ENCODE measurements around the gene COL5A1. TPM values are rescaled to one million over a fixed set of nuclear protein-coding genes. Genes with fewer than 3 reads are reported as not detected.

COL5A1 gene
- total RNA-seq, 6 donors from 2014 or later: 7.5 to 75.4 (median 27.4) TPM

DNA sequence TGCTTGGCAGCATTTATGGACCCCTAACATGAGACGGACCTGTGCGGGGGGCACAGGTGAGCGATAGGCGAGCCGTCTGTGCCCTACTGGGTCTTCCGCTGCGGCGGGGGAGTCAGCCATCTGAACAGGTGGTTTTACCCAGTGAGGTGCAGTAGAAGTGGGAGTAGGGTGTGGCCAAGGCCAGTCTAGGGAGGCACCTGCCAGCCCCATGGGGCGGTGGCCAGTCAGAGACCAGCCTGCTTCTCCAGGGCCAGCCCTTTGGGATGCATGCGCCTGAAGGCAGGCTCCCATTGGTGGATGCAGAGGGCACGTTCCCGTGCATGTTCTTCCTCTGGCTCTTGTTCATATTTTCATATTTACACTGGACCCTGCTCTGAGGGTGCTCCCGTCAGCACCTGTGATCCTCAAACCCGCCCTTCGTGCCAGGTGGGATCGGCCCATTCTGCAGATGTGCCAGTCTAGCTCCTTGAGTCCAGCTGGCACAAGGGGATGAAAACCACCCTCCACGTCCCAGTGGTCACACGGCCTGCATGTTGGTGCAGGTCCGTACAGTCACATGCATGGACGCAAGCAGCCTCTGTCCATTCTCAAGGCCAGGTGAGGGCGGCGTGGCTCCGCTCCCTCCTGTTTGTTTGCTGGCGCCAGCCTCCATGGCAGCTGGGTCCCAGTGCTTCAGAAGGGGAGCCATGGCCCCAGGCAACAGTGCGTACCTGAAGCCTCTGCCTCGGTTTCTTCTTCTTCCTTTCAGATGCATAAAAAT is 9.0 kb downstream of the COL5A1 start:
- Histone ChIP-seq H3K27ac (no peak overlapping the region), H3K9me3 (no peaks in the 10 kb centered on the region), H3K4me1 (peaks cover 0 to 12% (median 7%) of the 10 kb centered on the region in 4 donors), H3K4me3 (no peak overlapping the region), H3K36me3 (no peaks in the 10 kb centered on the region), H3K27me3 (no peaks in the 10 kb centered on the region)
- DNase-seq (no peak), ATAC-seq (ENCODE audit: low FRiP score in 2 of 2) (no peak)
- TF ChIP-seq, protein P1, sequence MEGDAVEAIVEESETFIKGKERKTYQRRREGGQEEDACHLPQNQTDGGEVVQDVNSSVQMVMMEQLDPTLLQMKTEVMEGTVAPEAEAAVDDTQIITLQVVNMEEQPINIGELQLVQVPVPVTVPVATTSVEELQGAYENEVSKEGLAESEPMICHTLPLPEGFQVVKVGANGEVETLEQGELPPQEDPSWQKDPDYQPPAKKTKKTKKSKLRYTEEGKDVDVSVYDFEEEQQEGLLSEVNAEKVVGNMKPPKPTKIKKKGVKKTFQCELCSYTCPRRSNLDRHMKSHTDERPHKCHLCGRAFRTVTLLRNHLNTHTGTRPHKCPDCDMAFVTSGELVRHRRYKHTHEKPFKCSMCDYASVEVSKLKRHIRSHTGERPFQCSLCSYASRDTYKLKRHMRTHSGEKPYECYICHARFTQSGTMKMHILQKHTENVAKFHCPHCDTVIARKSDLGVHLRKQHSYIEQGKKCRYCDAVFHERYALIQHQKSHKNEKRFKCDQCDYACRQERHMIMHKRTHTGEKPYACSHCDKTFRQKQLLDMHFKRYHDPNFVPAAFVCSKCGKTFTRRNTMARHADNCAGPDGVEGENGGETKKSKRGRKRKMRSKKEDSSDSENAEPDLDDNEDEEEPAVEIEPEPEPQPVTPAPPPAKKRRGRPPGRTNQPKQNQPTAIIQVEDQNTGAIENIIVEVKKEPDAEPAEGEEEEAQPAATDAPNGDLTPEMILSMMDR (IDR thresholded peaks at IDR 0.05): no peak
- TF ChIP-seq EP300 (IDR thresholded peaks at IDR 0.05) (no peak), POLR2A (IDR thresholded peaks at IDR 0.05) (no peak)
- WGBS, 2 donors: 93 to 94% methylated on average over 23 to 26 of the region's 26 CpGs

DNA sequence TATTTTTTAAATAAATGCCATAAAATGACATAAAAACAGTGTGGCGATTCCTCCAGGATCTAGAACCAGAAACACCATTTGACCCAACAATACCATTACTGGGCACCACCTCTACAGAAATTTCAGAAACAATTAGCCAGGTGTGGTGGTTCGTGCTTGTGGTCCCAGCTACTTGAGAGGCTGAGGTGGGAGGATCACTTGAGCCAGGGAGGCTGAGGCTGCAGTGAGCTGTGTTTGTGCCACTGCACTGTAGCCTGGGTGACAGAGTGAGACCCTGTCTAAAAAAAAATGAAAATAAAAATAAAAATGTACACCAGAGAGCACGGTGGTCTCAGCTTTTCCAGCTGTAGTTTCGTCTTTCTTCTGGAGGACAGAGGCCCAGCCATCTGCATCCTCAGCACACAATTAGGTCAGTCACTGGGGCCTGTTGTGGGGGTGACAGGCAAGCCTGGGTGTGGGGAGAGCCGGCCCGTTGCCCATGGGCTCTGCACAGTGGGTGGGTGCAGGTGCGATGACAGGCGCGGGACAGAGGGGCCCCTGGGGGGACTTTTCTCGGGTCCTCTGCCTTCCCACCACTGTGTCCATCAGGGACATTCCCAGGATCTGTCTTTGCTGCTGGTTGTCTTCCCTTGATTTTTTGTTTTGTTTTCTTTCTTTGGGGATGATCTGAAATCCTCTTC is 9.8 kb downstream of the COL5A1 start:
- DNase-seq: no peak
- no peak for TF ChIP-seq EP300 (IDR thresholded peaks at IDR 0.05)
- TF ChIP-seq POLR2A (IDR thresholded peaks at IDR 0.05): no peak
- ATAC-seq (ENCODE audit: low FRiP score in 2 of 2): no peak
- H3K4me3 ChIP-seq: no peak overlapping the region
- H3K4me1 ChIP-seq: peaks cover 0 to 6% (median 2%) of the 10 kb centered on the region in 4 donors
- no peaks in the 10 kb centered on the region for H3K36me3 ChIP-seq
- 83 to 90% methylated on average over 8 to 10 of the region's 10 CpGs for WGBS, 2 donors
- H3K27me3 ChIP-seq: no peaks in the 10 kb centered on the region
- no peak overlapping the region for H3K27ac ChIP-seq
- no peaks in the 10 kb centered on the region for H3K9me3 ChIP-seq

DNA sequence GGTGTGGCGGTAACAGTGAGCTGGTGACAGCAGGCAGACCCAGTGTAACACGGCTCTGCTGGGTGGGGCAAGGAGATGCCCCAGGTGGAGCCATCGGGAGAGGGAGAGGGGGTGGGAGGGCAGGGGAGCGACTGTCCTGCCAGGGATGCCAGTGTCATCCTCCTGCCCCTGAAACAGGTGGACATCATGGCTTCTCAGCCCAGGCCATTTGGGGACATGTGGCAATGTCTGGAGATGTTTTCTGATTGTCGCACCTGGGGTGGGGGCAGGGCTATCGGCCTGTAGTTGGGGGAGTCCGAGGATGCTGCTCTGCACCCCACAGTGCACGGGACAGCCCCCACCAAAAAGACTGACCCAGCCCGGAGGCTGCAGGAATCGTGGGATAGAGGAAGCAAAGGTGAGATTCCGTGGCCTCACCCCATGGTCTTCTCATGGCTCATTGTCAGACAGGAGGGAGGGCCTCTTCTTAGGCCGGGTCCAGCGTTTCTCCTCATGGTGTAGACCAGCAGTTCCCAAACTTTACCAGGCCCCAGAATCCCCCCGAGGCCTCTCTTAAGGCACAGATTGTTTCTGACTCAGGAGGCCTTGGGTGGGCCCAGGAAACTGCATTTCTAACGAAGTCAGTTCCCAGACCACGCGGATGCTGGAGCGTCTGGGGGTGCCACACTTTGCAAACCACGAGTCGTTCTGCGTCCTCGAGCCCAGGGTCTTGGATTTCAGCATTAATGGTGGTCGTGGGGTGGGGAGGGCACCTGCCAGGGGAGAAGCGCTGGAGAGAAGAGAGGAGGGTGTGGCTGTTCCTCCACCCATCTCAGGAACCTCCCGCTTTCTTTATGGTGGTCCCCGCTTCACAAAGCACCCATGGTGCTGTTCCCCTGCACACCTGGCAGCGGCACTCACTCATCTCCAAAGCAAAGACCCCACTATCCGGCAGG is 11.0 kb downstream of the COL5A1 start:
- DNase-seq (no peak), ATAC-seq (ENCODE audit: low FRiP score in 2 of 2) (no peak)
- no peak overlapping the region for H3K4me3 ChIP-seq
- H3K36me3 ChIP-seq: no peaks in the 10 kb centered on the region
- TF ChIP-seq, protein P1 (IDR thresholded peaks at IDR 0.05): no peak
- TF ChIP-seq POLR2AphosphoS5 (IDR thresholded peaks at IDR 0.05): no peak
- no peak for TF ChIP-seq EP300 (IDR thresholded peaks at IDR 0.05)
- no peak overlapping the region for H3K27ac ChIP-seq
- no peaks in the 10 kb centered on the region for H3K27me3 ChIP-seq
- 83 to 92% methylated on average over 17 to 28 of the region's 28 CpGs for WGBS, 2 donors
- H3K4me1 ChIP-seq: peaks cover 0 to 4% (median 0%) of the 10 kb centered on the region in 4 donors
- H3K9me3 ChIP-seq: no peaks in the 10 kb centered on the region

DNA sequence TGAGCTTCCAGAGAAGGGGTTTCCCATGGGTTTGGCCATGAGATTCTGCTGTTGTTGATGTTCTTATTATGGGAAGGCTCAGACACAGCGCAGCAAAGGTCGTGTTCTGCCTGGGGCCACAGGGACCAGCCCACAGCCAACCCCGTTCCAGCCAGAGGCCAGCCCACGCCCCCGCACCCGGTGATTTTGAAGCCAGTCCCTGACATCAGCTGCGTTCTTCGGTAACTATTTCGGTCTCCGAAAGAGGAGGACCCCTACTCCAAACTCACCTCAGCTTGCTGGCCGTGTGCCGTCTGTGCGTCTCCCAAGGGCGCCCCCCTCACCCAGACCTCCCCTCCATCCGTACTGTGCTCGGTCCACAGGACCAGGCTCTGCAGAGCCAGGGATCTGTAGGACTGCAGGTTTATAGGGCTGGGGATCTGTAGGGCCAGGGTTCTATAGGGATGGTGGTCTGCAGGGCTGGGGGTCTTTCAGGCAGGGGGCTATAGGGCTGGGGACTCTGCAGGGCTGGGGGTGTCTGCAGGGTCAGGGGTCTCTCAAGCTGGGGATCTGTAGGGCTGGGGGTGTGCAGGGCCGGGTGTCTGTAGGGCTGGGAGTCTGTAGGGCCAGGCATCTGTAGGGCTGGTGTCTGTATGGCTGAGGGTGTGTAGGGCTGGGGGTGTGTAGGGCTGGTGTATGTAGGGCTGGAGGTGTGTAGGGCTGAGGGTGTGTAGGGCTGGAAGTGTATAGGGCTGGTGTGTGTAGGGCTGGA is 11.8 kb downstream of the COL5A1 start:
- H3K4me3 ChIP-seq: no peak overlapping the region
- H3K4me1 ChIP-seq: peaks cover 0 to 4% (median 0%) of the 10 kb centered on the region in 4 donors
- 90% methylated on average over 13 to 17 of the region's 17 CpGs for WGBS, 2 donors
- H3K36me3 ChIP-seq: no peaks in the 10 kb centered on the region
- no peak overlapping the region for H3K27ac ChIP-seq
- no peaks in the 10 kb centered on the region for H3K27me3 ChIP-seq
- no peaks in the 10 kb centered on the region for H3K9me3 ChIP-seq
- peak in 1 of 2 donors; percentile 5 for ATAC-seq (ENCODE audit: low FRiP score in 2 of 2)
- no peak for DNase-seq
- no peak for TF ChIP-seq EP300 (IDR thresholded peaks at IDR 0.05)
- TF ChIP-seq, protein P1 (IDR thresholded peaks at IDR 0.05): no peak
- no peak for TF ChIP-seq POLR2A (IDR thresholded peaks at IDR 0.05)
- no peak for TF ChIP-seq POLR2AphosphoS5 (IDR thresholded peaks at IDR 0.05)

Measured in upper lobe of left lung (tissue), 6 donors.